Measurements from ENCODE around the gene AFP.

AFP gene

DNA sequence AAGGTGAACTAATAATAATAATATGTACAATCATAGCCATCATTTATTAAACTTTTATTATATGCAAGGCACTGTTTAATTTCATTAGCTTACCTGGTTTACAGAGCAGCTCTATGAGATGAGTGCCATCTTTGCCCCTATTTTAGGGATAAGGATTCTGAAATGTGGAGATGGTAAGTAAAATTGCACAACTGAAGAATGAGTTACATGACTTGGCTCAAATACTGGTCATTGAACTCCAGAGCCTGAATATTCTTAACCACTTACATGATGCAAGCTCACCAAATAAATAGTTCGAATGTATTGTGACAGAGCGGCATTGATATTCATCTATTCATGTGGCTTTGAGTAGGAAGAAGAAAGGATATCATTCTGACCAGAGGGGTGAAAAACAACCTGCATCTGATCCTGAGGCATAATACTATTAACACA is 20.2 kb upstream of the AFP start:
- no peak for DNase-seq

DNA sequence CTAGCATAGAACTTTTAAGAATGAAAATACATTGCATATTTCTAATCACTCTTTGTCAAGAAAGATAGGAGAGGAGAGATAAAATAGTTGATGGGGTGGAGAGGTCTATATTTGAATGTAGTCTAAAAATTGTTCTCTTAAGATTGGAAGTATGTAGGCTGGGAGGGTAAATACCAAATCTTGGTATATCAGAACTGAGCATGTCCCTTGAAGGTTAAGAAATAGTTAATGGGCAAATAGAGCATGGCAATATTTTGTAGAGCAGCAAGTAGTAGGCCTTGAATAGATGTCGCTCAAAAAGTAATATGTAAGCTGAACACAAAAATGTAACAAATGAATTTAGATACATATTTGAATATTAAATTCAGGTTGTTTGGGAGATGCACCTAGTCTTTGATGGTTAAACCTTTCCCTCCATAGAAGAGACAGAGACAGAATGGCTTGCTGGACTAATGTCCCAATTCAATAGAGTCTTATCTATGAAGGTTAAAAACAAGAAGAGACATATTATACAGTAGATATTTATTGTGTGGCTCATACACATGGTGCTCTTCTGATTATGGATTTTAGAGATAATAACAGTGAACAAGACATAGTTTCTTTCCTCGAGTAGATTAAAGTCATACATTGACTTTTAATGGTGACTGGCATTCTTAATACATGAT is 19.5 kb upstream of the AFP start:
- no peak for DNase-seq

DNA sequence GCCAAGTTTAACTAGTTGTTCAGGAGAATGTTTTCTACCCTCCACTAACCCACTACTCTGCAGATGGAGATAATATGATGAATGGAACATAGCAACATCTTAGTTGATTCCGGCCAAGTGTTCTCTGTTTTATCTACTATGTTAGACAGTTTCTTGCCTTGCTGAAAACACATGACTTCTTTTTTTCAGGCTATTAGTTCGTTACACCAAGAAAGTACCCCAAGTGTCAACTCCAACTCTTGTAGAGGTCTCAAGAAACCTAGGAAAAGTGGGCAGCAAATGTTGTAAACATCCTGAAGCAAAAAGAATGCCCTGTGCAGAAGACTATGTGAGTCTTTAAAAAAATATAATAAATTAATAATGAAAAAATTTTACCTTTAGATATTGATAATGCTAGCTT is 18.7 kb upstream of the AFP start:
- DNase-seq: no peak

DNA sequence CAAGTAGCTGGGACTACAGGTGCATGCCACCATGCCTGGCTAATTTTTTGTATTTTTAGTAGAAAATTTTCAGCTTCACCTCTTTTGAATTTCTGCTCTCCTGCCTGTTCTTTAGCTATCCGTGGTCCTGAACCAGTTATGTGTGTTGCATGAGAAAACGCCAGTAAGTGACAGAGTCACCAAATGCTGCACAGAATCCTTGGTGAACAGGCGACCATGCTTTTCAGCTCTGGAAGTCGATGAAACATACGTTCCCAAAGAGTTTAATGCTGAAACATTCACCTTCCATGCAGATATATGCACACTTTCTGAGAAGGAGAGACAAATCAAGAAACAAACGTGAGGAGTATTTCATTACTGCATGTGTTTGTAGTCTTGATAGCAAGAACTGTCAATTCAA is 18.0 kb upstream of the AFP start:
- DNase-seq: no peak

DNA sequence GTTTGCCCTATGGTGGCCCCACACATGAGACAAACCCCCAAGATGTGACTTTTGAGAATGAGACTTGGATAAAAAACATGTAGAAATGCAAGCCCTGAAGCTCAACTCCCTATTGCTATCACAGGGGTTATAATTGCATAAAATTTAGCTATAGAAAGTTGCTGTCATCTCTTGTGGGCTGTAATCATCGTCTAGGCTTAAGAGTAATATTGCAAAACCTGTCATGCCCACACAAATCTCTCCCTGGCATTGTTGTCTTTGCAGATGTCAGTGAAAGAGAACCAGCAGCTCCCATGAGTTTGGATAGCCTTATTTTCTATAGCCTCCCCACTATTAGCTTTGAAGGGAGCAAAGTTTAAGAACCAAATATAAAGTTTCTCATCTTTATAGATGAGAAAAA is 17.3 kb upstream of the AFP start:
- no peak for DNase-seq

DNA sequence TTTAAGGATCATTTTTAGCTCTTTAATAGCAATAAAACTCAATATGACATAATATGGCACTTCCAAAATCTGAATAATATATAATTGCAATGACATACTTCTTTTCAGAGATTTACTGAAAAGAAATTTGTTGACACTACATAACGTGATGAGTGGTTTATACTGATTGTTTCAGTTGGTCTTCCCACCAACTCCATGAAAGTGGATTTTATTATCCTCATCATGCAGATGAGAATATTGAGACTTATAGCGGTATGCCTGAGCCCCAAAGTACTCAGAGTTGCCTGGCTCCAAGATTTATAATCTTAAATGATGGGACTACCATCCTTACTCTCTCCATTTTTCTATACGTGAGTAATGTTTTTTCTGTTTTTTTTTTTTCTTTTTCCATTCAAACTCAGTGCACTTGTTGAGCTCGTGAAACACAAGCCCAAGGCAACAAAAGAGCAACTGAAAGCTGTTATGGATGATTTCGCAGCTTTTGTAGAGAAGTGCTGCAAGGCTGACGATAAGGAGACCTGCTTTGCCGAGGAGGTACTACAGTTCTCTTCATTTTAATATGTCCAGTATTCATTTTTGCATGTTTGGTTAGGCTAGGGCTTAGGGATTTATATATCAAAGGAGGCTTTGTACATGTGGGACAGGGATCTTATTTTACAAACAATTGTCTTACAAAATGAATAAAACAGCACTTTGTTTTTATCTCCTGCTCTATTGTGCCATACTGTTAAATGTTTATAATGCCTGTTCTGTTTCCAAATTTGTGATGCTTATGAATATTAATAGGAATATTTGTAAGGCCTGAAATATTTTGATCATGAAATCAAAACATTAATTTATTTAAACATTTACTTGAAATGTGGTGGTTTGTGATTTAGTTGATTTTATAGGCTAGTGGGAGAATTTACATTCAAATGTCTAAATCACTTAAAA is 16.6 kb upstream of the AFP start:
- no peak for DNase-seq

DNA sequence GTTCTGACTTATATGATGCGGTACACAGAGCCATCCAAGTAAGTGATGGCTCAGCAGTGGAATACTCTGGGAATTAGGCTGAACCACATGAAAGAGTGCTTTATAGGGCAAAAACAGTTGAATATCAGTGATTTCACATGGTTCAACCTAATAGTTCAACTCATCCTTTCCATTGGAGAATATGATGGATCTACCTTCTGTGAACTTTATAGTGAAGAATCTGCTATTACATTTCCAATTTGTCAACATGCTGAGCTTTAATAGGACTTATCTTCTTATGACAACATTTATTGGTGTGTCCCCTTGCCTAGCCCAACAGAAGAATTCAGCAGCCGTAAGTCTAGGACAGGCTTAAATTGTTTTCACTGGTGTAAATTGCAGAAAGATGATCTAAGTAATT is 15.4 kb upstream of the AFP start:
- no peak for DNase-seq

DNA sequence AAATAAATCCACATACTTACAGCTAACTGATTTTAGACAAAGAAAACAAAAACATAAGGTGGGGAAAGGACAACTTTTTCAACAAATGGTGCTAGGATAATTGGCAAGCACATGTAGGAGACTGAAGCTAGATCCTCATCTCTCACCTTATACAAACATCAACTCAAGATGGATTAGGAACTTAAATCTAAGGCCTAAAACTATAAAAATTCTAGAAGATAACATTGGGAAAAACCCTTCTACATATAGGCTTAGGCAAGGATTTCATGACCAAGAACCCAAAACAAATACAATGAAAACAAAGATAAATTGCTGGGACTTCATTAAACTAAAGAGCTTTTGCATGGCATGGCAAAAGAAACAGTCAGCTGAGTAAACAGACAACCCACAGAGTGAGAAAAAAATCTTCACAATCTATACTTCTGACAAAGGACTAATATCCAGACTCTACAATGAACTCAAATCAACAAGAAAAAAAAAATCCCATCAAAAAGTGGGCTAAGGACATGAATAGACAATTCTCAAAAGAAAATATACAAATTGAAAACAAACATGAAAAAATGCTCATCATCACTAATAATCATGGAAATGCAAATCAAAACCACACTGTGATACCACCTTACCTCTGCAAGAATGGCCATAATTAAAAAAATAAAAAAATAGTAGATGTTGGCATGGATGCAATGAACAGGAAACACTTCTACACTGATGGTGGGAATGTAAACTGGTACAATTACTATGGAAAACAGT is 14.1 kb upstream of the AFP start:
- no peak for DNase-seq

DNA sequence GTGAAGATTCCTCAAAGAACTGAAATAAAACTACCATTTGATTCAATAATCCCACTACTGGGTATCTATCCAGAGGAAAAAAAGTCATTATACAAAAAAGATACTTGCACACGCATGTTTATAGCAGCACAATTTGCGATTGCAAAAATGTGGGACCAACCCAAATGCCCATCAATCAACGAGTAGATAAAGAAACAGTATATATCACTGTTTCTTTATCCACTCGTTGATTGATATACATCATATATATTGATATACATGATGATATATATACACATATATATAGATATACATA is 13.6 kb upstream of the AFP start:
- no peak for DNase-seq

DNA sequence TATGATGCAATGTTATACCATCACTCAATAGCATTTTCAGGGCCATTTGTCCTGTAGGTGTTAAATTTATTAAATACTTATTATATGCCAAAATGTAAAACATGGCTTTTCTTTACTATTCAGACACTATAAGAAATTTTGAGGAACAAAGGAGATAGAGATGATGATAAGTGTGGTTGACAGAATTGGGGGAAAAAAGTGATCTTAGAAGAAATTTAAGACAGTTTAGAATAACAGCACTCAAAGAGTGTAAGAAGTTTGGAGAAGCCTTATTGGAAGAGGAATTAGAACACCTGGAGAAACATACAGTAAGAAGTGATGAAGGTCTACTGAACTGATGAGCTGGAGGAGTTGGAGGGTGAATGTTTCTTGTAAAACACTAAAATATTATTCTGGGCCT is 12.8 kb upstream of the AFP start:
- DNase-seq: no peak

DNA sequence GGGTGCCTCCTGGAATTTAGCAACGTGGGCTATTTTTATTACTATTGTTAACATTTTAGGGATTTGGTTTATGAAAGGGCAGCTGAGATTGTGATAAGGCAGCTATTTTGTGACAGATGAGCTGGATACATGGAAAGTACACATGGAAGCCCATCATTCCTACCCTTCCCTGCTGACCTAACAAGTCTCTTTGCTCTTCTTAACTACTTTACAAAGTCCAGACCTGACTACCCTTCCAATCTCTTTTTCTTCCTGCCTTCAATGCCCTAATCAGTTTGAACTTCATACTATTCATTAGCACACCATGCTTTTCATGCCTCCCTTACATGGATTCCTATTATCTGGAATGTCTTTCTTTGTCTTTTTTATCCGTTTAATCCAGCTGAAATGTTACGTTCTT is 9.4 kb upstream of the AFP start:
- no peak for DNase-seq

DNA sequence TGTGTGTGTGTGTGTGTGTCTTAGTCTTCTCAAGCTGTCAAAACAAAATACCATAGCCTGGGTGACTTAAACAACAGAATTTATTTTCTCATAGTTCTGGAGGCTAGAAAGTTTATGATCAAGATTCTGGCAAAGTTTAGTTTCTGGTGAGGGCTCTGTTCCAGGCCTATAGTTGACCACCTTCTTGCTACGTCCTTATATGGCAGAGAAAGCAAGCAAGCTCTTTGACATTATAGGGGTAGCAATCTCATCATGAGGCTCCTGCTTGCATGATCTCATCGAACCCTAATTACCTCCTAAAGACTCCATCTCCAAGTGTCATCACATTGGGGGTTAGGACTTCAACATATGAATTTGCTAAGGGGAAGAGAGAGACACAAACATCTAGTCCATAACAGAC is 6.9 kb upstream of the AFP start:
- no peak for DNase-seq

DNA sequence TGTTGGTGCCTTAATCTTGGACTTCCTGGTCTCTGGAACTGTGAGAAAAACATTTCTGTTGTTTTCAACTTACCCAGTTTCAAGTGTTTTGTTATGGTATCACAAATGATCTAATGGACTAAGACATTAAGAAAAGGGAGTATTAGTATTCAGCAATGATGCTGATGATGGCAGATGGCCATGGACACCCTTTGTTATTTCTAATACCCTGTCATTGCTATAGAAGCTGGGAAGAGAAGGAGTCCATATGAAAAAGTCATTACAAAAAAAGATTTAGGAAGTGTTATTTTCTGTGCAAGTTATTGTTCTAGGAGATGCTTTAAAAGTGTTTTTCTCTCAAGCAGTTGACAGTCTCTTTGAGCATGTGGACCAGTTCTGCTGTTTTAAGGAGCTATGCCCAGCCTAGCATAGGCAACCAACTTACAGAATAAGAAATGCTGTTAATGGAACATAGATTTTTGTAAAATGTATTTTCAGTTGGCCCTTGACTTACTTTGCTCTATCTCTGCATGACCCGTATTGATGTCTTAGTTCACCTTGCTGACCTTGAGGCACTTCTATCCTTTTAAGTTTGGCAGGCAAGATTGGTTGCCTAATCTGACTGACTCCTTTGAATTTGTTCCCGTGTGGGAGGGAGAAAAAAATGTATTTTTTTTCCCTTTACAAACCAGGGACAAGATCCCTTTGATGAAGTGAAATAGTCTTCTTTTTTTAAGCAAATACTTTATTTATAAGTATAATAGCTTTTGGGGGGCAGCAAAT is 6.0 kb upstream of the AFP start:
- DNase-seq: no peak

DNA sequence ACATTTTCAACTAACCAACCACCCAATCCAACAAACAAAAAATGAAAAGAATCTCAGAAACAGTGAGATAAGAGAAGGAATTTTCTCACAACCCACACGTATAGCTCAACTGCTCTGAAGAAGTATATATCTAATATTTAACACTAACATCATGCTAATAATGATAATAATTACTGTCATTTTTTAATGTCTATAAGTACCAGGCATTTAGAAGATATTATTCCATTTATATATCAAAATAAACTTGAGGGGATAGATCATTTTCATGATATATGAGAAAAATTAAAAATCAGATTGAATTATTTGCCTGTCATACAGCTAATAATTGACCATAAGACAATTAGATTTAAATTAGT is 4.2 kb upstream of the AFP start:
- DNase-seq: no peak

DNA sequence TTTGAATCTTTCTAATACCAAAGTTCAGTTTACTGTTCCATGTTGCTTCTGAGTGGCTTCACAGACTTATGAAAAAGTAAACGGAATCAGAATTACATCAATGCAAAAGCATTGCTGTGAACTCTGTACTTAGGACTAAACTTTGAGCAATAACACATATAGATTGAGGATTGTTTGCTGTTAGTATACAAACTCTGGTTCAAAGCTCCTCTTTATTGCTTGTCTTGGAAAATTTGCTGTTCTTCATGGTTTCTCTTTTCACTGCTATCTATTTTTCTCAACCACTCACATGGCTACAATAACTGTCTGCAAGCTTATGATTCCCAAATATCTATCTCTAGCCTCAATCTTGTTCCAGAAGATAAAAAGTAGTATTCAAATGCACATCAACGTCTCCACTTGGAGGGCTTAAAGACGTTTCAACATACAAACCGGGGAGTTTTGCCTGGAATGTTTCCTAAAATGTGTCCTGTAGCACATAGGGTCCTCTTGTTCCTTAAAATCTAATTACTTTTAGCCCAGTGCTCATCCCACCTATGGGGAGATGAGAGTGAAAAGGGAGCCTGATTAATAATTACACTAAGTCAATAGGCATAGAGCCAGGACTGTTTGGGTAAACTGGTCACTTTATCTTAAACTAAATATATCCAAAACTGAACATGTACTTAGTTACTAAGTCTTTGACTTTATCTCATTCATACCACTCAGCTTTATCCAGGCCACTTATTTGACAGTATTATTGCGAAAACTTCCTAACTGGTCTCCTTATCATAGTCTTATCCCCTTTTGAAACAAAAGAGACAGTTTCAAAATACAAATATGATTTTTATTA is 3.6 kb upstream of the AFP start:
- no peak for DNase-seq

DNA sequence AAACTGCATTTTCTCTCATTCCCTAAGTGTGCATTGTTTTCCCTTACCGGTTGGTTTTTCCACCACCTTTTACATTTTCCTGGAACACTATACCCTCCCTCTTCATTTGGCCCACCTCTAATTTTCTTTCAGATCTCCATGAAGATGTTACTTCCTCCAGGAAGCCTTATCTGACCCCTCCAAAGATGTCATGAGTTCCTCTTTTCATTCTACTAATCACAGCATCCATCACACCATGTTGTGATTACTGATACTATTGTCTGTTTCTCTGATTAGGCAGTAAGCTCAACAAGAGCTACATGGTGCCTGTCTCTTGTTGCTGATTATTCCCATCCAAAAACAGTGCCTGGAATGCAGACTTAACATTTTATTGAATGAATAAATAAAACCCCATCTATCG is 2.9 kb upstream of the AFP start:
- DNase-seq: no peak

DNA sequence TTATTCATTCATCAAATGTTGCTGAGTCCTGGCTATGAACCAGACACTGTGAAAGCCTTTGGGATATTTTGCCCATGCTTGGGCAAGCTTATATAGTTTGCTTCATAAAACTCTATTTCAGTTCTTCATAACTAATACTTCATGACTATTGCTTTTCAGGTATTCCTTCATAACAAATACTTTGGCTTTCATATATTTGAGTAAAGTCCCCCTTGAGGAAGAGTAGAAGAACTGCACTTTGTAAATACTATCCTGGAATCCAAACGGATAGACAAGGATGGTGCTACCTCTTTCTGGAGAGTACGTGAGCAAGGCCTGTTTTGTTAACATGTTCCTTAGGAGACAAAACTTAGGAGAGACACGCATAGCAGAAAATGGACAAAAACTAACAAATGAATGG is 1.7 kb upstream of the AFP start:
- no peak for DNase-seq

DNA sequence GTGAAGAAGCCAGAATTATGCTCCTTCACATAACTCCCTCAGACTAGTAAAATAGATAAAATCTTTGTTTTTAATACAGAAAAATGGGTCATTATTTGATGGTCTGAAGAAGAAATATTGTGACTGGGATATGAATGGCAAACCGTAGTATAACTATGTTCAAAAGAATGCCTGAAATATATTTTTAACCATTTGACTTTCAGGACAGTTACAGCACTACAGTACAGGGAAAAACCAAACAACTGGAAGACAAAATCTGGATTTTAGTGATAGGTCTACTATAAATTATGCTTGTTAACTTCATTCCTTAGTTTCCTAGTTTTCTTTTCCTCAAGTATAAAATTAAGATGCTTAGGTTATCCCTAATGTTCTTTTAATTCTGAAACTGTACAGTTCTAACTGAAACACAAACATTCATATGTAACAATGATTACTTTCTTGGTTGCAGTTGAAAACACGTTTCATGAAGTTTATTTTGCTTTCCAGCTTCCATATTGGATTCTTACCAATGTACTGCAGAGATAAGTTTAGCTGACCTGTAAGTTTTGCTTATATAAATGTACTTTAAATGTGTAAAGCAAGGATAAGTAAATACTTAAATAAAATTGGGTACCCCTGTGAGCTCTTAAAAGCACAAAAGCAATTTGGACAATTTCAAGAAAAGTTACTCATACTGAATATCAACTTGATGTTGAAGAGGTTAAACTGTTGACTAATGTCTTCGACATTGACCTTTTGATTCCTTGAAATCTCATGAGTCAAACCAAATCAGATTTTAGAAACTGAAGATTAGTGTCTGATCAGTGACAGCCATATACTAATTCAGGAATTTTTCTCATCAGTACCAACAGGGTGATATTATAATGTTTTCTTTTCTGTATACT is 895 bp downstream of the AFP start:
- DNase-seq: no peak

DNA sequence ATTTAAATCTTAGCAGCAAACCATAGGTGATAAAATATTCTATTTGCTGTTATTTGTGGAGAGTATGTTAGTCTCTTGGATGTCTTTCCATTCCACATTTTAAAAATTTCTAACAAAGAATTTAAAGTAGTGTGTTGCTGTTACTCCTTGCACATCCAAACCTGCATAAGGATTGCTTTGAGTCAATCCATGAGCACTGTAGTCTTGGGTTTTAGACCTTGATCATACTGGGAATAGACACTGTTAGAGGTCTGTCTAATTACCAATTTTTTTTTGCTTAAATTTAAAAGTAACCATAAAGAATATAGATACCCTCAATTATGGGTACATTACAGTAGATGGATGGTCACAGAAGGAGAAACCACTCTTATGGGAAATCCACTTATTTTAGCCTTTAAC is 1.5 kb downstream of the AFP start:
- no peak for DNase-seq

DNA sequence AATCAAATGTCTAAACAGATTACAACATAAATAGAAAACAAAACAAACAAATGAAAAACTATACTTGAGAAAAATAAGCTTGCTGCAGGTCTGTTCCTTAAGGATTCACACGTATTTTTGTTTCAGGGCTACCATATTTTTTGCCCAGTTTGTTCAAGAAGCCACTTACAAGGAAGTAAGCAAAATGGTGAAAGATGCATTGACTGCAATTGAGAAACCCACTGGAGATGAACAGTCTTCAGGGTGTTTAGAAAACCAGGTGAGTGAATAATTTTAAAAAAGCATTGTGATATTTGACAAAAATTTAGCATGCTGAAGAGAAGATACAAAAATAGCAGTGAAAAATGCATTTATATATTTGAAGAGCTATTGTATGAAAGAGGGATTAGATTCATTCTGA is 2.0 kb downstream of the AFP start:
- DNase-seq: no peak

DNA sequence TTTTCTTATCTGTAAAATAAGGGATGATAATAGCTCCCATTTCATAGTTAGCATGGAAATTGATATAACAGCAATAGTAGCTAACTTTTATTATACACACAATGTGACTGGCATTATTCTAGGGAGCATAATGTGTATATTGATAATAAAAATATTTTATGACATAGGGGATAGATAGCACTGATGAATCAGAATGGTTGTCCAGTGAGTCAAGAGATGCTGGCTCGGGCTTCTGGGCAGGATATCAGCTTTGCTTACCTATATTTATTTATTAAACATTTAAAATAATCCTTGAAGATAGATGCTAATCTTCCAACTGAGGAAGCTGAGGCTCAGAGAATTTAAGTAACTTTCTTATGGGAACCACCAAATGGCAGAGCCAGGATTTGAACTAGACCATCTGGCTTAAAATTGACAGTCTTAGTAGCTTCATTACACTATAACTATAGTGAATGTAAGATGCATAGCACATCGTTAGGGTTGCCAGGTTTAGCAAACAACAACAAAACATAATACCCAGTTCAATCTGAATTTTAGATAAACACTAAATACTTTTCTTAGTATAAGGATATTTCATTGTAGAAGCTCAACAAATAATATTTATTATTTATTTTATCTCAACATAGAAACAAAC is 2.7 kb downstream of the AFP start:
- DNase-seq: no peak
